Skeletal muscle satellite cell (primary cell): ENCODE data around the gene JMJD8.

Experiments used
- H3K27me3 ChIP-seq: 2 replicates; pipeline ENCODE4 v1.7.0; 2013; ENCODE audit warnings: low read length; ENCODE audit not compliant: control insufficient read depth, insufficient read depth
- H3K36me3 ChIP-seq: 2 replicates; pipeline ENCODE4 v1.7.0; 2013; ENCODE audit warnings: mild to moderate bottlenecking, control low read depth, low read length; ENCODE audit not compliant: insufficient read depth
- H3K4me1 ChIP-seq: 2 replicates; pipeline ENCODE4 v1.7.0; 2013; ENCODE audit warnings: low read length; ENCODE audit not compliant: control insufficient read depth, insufficient read depth
- H3K4me2 ChIP-seq: 2 replicates; pipeline ENCODE4 v1.7.0; 2013; ENCODE audit warnings: mild to moderate bottlenecking, low read length
- H3K4me3 ChIP-seq: 2 replicates; pipeline ENCODE4 v1.7.0; 2013; ENCODE audit warnings: low read length
- H3K9ac ChIP-seq: 2 replicates; pipeline ENCODE4 v1.7.0; 2013; ENCODE audit warnings: mild to moderate bottlenecking, low read depth, low read length, moderate library complexity
- H3K9me3 ChIP-seq: replicated peaks from 2 replicates; pipeline ENCODE4 v1.7.0; 2013; ENCODE audit warnings: mild to moderate bottlenecking, control low read depth, low read length

The JMJD8 gene

GRCh38 chr16:720447-720989, 36.4 kb upstream of the JMJD8 start:
- Histone ChIP-seq H3K27me3 (no peaks in the 10 kb centered on the region), H3K4me2 (peak overlapping the region; percentile 98), H3K9ac (peak overlapping the region; percentile 86), H3K4me1 (peaks cover 32% of the 10 kb centered on the region), H3K36me3 (no peaks in the 10 kb centered on the region), H3K9me3 (no peaks in the 10 kb centered on the region), H3K4me3 (peak overlapping the region; percentile 100)

- H3K4me1 ChIP-seq, result peaks cover 35% of the 10 kb centered on the region
- H3K9ac ChIP-seq, result peak overlapping the region; percentile 86
- peak overlapping the region; percentile 98 for H3K4me2 ChIP-seq
- peak overlapping the region; percentile 100 for H3K4me3 ChIP-seq
- H3K9me3 ChIP-seq, result no peaks in the 10 kb centered on the region
- no peaks in the 10 kb centered on the region for H3K36me3 ChIP-seq
- H3K27me3 ChIP-seq, result no peaks in the 10 kb centered on the region
Observed at GRCh38 chr16:719815-720446, 35.8 kb upstream of the JMJD8 start.

GRCh38 chr16:718922-719321, 34.8 kb upstream of the JMJD8 start:
- H3K4me3 ChIP-seq, result no peak overlapping the region
- H3K9ac ChIP-seq, result no peak overlapping the region
- H3K4me2 ChIP-seq, result no peak overlapping the region
- H3K4me1 ChIP-seq, result peaks cover 40% of the 10 kb centered on the region
- H3K27me3 ChIP-seq, result no peaks in the 10 kb centered on the region
- H3K36me3 ChIP-seq, result no peaks in the 10 kb centered on the region
- no peaks in the 10 kb centered on the region for H3K9me3 ChIP-seq

- Histone ChIP-seq H3K4me1 (peaks cover 40% of the 10 kb centered on the region), H3K27me3 (no peaks in the 10 kb centered on the region), H3K9me3 (no peaks in the 10 kb centered on the region), H3K4me3 (no peak overlapping the region), H3K36me3 (no peaks in the 10 kb centered on the region), H3K9ac (no peak overlapping the region), H3K4me2 (no peak overlapping the region)
Observed at GRCh38 chr16:718389-718788, 34.3 kb upstream of the JMJD8 start.

GRCh38 chr16:717450-718245, 33.5 kb upstream of the JMJD8 start:
- H3K4me2 ChIP-seq, result no peak overlapping the region
- no peak overlapping the region for H3K4me3 ChIP-seq
- no peaks in the 10 kb centered on the region for H3K36me3 ChIP-seq
- no peaks in the 10 kb centered on the region for H3K9me3 ChIP-seq
- H3K9ac ChIP-seq, result no peak overlapping the region
- no peaks in the 10 kb centered on the region for H3K27me3 ChIP-seq
- peaks cover 40% of the 10 kb centered on the region for H3K4me1 ChIP-seq

- Histone ChIP-seq H3K4me3 (no peak overlapping the region), H3K4me2 (peak overlapping the region; percentile 97), H3K4me1 (peaks cover 42% of the 10 kb centered on the region), H3K9me3 (no peaks in the 10 kb centered on the region), H3K36me3 (no peaks in the 10 kb centered on the region), H3K27me3 (no peaks in the 10 kb centered on the region), H3K9ac (no peak overlapping the region)
Observed at GRCh38 chr16:716768-717325, 32.7 kb upstream of the JMJD8 start.

- Histone ChIP-seq H3K36me3 (no peaks in the 10 kb centered on the region), H3K27me3 (no peaks in the 10 kb centered on the region), H3K4me2 (peak overlapping the region; percentile 97), H3K4me1 (peaks cover 35% of the 10 kb centered on the region), H3K4me3 (peak overlapping the region; percentile 75), H3K9ac (peak overlapping the region; percentile 69), H3K9me3 (no peaks in the 10 kb centered on the region)
Observed at GRCh38 chr16:716200-716568, 32.0 kb upstream of the JMJD8 start.

- H3K9me3 ChIP-seq, result no peaks in the 10 kb centered on the region
- peaks cover 36% of the 10 kb centered on the region for H3K4me1 ChIP-seq
- H3K9ac ChIP-seq, result peak overlapping the region; percentile 69
- no peaks in the 10 kb centered on the region for H3K36me3 ChIP-seq
- H3K27me3 ChIP-seq, result peaks cover 3% of the 10 kb centered on the region
- peak overlapping the region; percentile 75 for H3K4me3 ChIP-seq
- peak overlapping the region; percentile 97 for H3K4me2 ChIP-seq
Observed at GRCh38 chr16:715477-716199, 31.5 kb upstream of the JMJD8 start.

GRCh38 chr16:714558-715476, 30.7 kb upstream of the JMJD8 start, which contains the start of gene METRN:
Gene METRN (plus strand): TSS chr16:715118. CDS start chr16:715290, 172 bp downstream.
- Histone ChIP-seq H3K9ac (peak within 1 kb of the TSS; percentile 69), H3K27me3 (peaks cover 11% of the 10 kb centered on the region), H3K9me3 (no peaks in the 10 kb centered on the region), H3K4me2 (peak within 1 kb of the TSS; percentile 97), H3K36me3 (no peaks in the 10 kb centered on the region), H3K4me3 (peak within 1 kb of the TSS; percentile 75), H3K4me1 (peaks cover 37% of the 10 kb centered on the region)

GRCh38 chr16:714079-714478, 29.9 kb upstream of the JMJD8 start:
- H3K4me1 ChIP-seq, result peaks cover 36% of the 10 kb centered on the region
- H3K9ac ChIP-seq, result no peak overlapping the region
- H3K4me2 ChIP-seq, result no peak overlapping the region
- peaks cover 15% of the 10 kb centered on the region for H3K27me3 ChIP-seq
- no peaks in the 10 kb centered on the region for H3K36me3 ChIP-seq
- no peak overlapping the region for H3K4me3 ChIP-seq
- no peaks in the 10 kb centered on the region for H3K9me3 ChIP-seq
